Measurements from ENCODE around the gene ADAMTS15.

DNA sequence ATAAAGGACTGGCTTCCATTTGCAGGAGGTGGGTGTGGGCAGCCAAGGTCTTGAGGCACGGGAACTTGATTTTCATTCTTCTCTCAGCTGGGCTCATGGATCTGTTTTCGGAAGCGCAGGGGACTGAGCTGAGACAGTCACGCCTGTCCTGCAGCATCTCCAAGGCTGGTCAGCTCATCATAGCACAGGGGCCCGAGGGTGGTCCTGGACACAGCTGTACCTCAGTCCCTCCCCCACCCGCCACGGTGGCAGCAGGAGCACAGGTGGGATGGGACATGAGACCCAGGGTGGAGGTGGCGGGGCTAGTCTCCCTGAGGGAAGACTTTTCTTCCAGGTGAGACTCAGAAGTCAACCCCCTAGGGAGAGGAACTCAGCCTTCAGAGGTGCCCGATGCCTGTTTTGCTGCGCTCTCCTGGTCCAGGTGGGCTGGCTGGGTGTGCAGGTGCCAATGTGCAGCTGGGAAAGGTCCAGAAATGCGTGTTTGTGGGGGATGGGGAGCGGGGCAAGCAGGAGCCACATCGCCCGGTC is 23.8 kb upstream of the ADAMTS15 start:
- TF ChIP-seq CTCF (IDR thresholded peaks at IDR 0.05 in 8 of 11, conservative IDR thresholded peaks at IDR 0.05 in 3 of 11) (no peak), POLR2A (IDR thresholded peaks at IDR 0.05) (no peak), POLR2AphosphoS5 (IDR thresholded peaks at IDR 0.05) (no peak)
